A673 (cell line): ENCODE results near the gene DPF3. TPM values are rescaled to one million over a fixed set of nuclear protein-coding genes. Genes with fewer than 3 reads are reported as not detected.

Source experiments
- BruUV-seq: library from RNA; stranded (reverse); fragments of 400-500 nt; replicated peaks from 2 replicates; lab custom pipeline; 2021; lab: Mats Ljungman, UMichigan
- CTCF ChIA-PET: fragments of 300-600 bp; sonication (Branson Sonifier 250); formaldehyde crosslinking; loops from one replicate; lab custom pipeline; 2022; ENCODE audit warnings: antibody characterized with exemption; lab: Charles Lee
- POLR2A ChIA-PET: fragments of 300-600 bp; sonication (Branson Sonifier 250); formaldehyde crosslinking; loops from one replicate; lab custom pipeline; 2022; ENCODE audit warnings: antibody characterized with exemption; ENCODE audit not compliant: low non-redundant PET; lab: Charles Lee
- DNase-seq: peaks from one replicate; pipeline ENCODE4 v3.0.0-alpha.2; 2015; ENCODE audit warnings: low spot score
- H3K27ac ChIP-seq: fragments of 200-600 bp; sonication (generic); 2 replicates; pipeline ENCODE4 v1.5.1; 2016; ENCODE audit warnings: mixed run types, low read depth, mild to moderate bottlenecking, mixed read lengths, antibody characterized with exemption, low read length; ENCODE audit not compliant: poor library complexity, severe bottlenecking
- H3K27me3 ChIP-seq: fragments of 200-600 bp; sonication (generic); replicated peaks from 2 replicates; pipeline ENCODE4 v1.6.1; 2017; ENCODE audit warnings: mixed run types, low read depth, mild to moderate bottlenecking, mixed read lengths, antibody characterized with exemption, low read length; ENCODE audit not compliant: insufficient read depth, poor library complexity
- H3K36me3 ChIP-seq: fragments of 200-600 bp; sonication (generic); 2 replicates; pipeline ENCODE4 v1.6.1; 2016; ENCODE audit warnings: mixed run types, mild to moderate bottlenecking, mixed read lengths, antibody characterized with exemption, low read length; ENCODE audit not compliant: insufficient read depth, poor library complexity, severe bottlenecking
- H3K4me1 ChIP-seq: fragments of 200-600 bp; sonication (generic); 2 replicates; pipeline ENCODE4 v1.6.1; 2017; ENCODE audit warnings: mixed run types, mild to moderate bottlenecking, mixed read lengths, antibody characterized with exemption, low read length; ENCODE audit not compliant: insufficient read depth, poor library complexity, severe bottlenecking
- H3K4me3 ChIP-seq: fragments of 200-600 bp; sonication (generic); 2 replicates; pipeline ENCODE4 v1.5.1; 2016; ENCODE audit warnings: low read depth, mixed run types, mild to moderate bottlenecking, mixed read lengths, low read length; ENCODE audit not compliant: poor library complexity, severe bottlenecking
- H3K9me3 ChIP-seq: fragments of 200-600 bp; sonication (generic); 2 replicates; pipeline ENCODE4 v1.6.1; 2016; ENCODE audit warnings: mixed run types, low read depth, mild to moderate bottlenecking, mixed read lengths, antibody characterized with exemption, low read length; ENCODE audit not compliant: poor library complexity, severe bottlenecking
- EZH2 ChIP-seq: fragments of 200-600 bp; sonication (generic); IDR thresholded peaks from 2 replicates; pipeline ENCODE4 v1.6.1; 2017; ENCODE audit warnings: borderline replicate concordance, low read depth, mild to moderate bottlenecking, mixed read lengths, antibody characterized with exemption, low read length; ENCODE audit not compliant: poor library complexity, severe bottlenecking
- intact Hi-C: fragments of 100-400 bp; cut with micrococcal nuclease; formaldehyde crosslinking; loops from one replicate; pipeline ENCODE4 v1.10.0; 2022; ENCODE audit not compliant: unreplicated experiment
- total RNA-seq: library from RNA; stranded (reverse); gene quantifications from 2 replicates; pipeline ENCODE4 v1.2.3, GENCODE V29; 2021
- TF ChIP-seq, protein P1 (sequence below): fragments of 300-800, 200-600 bp; sonication (generic); conservative IDR thresholded peaks from 2 replicates; pipeline ENCODE4 v1.5.1; 2017; ENCODE audit warnings: low read depth, mild to moderate bottlenecking, antibody characterized with exemption, low read length, moderate library complexity, mixed read lengths

Gene DPF3
- total RNA-seq, 1 experiment from 2014 or later: 15.7 TPM

DNA sequence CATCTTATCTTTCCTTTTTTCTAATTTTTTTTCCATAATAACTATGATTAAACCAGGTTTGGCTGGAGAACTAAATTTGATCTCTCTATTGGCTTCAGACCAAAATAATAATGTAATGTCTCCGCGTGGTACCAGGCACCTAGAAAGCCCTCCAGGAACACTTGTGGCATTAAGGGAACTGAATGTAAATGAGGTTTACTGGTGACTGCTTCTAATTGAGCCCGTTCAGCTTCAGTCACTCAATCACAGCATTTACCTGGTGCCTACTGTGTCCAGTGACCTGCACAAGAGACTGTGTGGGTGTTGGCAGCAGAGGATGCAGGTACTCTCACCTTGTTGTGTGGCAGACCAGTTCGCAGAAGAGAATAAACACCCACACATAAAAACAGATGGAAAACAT, 302.5 kb downstream of the DPF3 start:
- H3K27ac ChIP-seq: no peak overlapping the region
- POLR2A ChIA-PET: interaction anchor here (0.6 kb wide), 1 partner anchor 303 kb away, joined by 3 read pairs; the partner anchor contains the start of gene DPF3

DNA sequence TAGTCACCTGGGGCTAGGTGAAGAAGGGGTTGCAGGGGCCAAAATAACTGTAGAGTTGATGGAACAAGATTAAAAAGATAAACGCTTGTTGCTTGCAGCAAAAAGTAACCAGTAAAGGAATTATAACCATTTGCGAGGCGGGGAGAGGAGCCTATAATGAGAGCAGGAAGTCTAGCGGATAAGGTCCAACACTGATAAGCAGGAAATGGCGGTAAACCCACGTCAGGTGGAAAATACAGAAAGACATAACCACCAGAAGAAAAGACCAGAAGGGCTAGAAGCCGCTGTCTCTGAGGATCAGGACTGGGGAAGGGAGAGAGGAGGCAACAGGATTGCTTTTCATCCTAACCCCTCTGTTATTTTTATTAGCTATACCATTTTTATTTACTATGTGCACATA, 303.3 kb downstream of the DPF3 start:
- intact Hi-C loops: no loop called here
- Histone ChIP-seq H3K27ac (no peak overlapping the region), H3K4me3 (no peak overlapping the region), H3K27me3 (no peaks in the 10 kb centered on the region), H3K4me1 (no peaks in the 10 kb centered on the region), H3K9me3 (no peaks in the 10 kb centered on the region), H3K36me3 (no peaks in the 10 kb centered on the region)
- BruUV-seq: no TSS peak
- ChIA-PET CTCF (no interaction called here), POLR2A (no interaction called here)
- TF ChIP-seq EZH2: no peak
- TF ChIP-seq, protein P1, sequence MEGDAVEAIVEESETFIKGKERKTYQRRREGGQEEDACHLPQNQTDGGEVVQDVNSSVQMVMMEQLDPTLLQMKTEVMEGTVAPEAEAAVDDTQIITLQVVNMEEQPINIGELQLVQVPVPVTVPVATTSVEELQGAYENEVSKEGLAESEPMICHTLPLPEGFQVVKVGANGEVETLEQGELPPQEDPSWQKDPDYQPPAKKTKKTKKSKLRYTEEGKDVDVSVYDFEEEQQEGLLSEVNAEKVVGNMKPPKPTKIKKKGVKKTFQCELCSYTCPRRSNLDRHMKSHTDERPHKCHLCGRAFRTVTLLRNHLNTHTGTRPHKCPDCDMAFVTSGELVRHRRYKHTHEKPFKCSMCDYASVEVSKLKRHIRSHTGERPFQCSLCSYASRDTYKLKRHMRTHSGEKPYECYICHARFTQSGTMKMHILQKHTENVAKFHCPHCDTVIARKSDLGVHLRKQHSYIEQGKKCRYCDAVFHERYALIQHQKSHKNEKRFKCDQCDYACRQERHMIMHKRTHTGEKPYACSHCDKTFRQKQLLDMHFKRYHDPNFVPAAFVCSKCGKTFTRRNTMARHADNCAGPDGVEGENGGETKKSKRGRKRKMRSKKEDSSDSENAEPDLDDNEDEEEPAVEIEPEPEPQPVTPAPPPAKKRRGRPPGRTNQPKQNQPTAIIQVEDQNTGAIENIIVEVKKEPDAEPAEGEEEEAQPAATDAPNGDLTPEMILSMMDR: no peak
- DNase-seq: no peak

More for the DNA sequence above, 302.5 kb downstream of the DPF3 start:
- Histone ChIP-seq H3K9me3 (no peaks in the 10 kb centered on the region), H3K36me3 (no peaks in the 10 kb centered on the region), H3K4me1 (no peaks in the 10 kb centered on the region), H3K4me3 (no peak overlapping the region), H3K27me3 (no peaks in the 10 kb centered on the region)
- intact Hi-C loops: no loop called here
- no peak for DNase-seq
- CTCF ChIA-PET: no interaction called here
- no TSS peak for BruUV-seq
- no peak for TF ChIP-seq EZH2
- TF ChIP-seq, protein P1: no peak

DNA sequence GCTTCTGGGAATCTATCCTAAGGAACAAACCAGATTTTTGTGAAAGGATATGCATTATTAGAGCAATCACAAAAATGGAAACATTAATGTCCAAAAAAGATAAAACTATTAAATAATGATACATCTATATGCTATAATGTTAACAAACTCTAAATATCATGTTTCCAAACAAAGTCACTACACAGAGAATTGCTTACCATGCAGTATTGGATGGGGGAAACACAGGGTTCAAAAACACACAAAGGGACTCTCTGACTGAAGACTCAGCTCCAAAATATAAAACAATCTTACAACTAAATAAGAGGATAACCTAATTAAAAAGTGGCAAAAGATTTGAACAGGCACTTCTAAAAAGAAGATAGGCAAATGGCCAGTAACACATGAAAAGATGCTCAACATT, 304.2 kb downstream of the DPF3 start:
- DNase-seq: no peak
- BruUV-seq: no TSS peak
- POLR2A ChIA-PET: no interaction called here
- CTCF ChIA-PET: no interaction called here
- H3K36me3 ChIP-seq: no peaks in the 10 kb centered on the region
- H3K4me1 ChIP-seq: no peaks in the 10 kb centered on the region
- intact Hi-C loops: no loop called here
- H3K27ac ChIP-seq: no peak overlapping the region
- H3K27me3 ChIP-seq: no peaks in the 10 kb centered on the region
- H3K4me3 ChIP-seq: no peak overlapping the region
- H3K9me3 ChIP-seq: no peaks in the 10 kb centered on the region
- TF ChIP-seq EZH2: no peak
- TF ChIP-seq, protein P1: no peak
